Measurements from ENCODE around the gene GALNT9.
"Not testable (repeated sequence)": the region's sequence is repeated elsewhere in the genome, so short reads cannot be mapped to it uniquely, and the experiment has no call there.

Gene GALNT9

DNA sequence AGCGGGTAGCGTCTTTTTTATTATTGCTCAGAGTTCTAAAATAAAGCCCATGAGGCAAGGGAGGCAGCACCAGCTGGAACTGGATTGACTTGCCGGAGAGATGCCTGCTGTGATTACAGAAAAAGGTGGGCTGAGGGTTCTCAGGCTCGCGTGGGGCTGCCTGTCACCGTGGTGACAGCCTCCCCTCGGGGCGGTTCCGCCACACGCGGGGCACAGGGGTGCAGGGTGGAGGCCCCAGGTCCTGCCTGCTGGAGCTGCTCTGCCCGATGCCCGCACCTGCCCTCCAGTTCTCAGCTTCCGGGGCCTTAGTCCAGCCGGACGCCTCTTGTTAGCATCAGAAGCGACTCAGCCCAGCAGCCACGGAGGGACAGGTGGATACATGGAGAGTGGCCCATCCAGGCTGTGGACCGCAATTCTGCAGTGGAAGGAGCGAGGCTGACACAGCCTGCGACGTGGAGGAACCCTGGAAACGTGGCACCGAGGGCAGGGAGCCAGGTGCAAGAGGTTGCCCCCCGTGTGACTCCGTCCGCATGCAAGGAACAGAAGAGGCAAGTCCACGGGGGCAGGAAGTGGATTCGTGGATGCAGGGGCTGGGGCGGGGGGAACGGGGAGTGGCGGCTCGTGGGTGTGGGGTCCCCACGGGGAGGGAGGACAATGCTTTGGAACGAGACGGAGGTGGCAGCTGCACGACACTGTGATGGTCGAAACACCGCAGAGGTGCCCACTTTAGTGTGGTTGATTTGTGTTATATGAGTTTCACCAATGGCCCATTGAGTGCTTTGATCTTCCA lies 79.5 kb downstream of the GALNT9 start:
- DNase-seq (ENCODE audit: low read depth): no peak

DNA sequence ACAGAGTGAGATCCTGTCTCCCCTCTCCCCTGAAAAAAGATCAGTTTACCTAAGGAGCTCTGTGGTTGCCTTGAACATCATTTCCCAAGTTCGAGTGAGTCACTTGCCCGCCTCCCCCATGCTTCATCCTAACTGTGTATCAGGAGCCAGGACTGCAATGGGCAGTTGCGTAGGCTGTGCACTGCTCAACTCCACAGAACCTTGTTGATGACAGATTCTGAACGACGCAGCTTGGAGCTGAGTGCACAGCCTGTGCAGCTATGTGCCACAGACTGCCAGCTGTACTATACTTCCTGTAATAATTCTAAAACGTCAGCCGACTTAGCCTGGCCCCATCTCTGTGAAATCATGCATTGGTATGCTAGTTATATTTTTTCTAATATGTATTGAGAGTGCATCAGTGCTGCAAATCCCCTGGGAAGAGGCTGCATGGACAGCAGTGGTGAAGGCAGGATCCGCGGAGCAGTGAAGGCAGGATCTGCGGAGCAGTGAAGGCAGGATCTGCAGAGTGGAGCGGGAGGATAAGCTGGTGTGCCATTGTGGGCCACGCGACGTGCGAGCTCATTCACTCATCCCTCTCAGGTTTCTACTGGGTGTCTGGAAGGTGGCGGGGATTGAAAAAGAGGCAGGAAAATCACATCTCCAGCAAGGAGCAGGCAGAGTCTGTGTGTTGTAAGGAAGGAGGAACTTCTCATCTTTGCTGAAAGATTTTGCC lies 80.8 kb downstream of the GALNT9 start:
- DNase-seq (ENCODE audit: low read depth): no peak

DNA sequence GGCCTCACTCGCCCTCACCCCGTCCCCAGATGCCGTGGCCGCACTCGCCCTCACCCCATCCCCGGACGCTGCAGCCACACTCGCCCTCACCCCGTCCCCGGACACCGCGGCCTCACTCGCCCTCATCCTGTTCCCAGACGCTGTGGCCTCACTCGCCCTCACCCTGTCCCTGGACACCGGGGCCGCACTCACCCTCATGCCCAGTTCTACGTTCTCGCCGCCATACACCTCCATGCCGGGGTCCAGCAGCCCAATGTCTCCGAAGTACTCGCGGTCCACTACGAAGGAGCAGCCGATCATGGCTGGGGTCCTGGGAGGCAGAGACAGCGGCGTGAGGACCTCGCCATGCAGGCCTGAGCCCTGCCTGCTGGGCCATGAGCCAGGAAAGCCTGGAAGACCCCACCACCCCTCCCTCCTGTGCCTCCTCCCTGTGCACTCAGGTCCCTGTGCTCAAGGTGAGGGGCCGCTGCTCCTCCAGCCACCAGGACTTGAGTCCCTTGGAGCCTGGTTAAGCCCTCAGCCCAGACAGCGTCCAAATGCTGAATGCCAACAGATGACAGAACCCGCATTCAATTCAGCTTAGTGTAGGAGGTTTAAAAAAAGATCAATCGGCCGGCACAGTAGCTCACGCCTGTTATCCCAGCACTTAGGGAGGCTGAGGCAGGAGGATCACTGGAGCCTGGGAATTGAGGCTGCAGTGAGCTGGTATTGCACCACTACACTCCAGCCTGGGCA lies 81.5 kb downstream of the GALNT9 start:
- no peak for DNase-seq (ENCODE audit: low read depth)

DNA sequence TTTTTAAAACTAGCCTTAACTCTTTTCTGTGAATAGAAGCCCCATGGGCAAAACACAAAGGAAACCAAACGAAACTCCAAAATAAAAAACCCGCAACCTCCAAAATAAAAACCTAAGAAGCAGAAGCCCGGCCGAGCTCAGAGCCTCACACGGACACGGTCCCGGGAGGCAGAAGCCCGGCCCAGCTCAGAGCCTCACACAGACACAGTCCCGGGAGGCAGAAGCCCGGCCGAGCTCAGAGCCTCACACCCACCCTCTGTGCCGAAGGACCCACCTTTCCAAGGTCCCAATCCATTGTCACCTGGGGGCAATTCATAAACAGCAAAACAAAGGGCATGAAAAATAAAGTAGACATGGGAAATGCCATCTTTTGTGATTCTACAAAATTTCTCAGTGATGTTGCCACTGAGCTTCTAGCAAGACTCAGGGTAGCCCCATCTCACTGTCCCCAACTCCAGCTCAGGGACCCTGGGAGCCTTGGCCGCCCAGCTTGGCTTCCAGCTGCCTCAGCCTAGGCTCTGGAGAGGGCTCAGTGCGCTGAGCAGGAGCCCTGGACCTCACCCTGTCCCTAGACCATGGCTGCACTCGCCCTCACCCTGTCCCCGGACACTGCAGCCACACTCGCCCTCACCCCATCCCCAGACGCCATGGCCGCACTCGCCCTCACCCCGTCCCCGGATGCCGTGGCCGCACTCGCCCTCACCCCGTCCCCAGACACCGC lies 82.2 kb downstream of the GALNT9 start:
- DNase-seq (ENCODE audit: low read depth): no peak

DNA sequence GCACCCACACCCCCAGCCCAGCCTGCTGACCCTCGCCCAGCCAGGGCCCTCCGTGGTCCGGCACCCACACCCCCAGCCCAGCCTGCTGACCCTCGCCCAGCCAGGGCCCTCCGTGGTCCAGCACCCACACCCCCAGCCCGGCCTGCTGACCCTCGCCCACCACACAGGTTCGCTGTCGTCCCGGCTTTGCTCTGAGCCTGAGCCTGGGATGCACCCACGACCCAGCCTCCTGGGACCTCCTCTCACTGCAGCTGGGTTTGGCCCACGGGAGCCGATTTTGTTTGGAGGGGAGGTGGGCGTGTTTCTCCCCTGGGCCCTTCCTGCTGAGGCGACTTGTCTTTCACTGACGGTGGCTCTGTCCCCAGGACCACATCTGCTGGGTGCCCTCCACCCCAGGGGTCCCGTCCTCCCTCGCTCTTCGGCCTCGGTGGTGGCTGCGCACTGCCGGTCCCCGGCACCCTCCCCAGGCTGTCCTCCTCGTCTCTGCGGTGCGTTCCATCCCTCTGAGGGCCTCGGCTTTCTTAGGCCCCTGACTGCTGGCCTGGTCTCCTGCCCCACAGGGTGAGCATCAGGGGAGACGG lies 83.8 kb downstream of the GALNT9 start:
- no peak for DNase-seq (ENCODE audit: low read depth)

DNA sequence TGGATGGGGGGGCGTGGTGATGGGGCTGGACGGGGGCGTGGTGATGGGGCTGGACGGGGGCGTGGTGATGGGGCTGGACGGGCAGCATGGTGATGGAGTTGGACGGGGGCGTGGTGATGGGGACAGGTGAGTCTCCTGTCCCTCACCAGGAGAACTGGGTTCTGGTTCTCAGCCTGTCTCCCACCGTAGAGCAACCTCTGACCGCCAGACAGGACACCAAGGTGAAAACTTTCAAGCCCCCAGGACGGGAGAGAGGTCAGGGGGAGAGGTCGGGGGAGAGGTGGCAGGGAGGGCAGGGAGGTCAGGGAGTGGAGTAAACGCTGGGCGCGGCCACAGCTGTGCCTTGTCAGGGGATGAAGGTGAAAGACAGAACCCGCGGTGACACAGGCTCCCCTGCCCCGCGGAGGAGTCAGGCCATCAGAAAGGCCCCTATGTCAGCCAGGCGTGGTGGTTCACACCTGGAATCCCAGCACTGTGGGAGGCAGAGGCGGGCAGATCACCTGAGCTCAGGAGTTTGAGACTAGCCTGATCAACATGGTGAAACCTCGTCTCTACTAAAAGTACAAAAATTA lies 84.6 kb downstream of the GALNT9 start:
- DNase-seq (ENCODE audit: low read depth): no peak

DNA sequence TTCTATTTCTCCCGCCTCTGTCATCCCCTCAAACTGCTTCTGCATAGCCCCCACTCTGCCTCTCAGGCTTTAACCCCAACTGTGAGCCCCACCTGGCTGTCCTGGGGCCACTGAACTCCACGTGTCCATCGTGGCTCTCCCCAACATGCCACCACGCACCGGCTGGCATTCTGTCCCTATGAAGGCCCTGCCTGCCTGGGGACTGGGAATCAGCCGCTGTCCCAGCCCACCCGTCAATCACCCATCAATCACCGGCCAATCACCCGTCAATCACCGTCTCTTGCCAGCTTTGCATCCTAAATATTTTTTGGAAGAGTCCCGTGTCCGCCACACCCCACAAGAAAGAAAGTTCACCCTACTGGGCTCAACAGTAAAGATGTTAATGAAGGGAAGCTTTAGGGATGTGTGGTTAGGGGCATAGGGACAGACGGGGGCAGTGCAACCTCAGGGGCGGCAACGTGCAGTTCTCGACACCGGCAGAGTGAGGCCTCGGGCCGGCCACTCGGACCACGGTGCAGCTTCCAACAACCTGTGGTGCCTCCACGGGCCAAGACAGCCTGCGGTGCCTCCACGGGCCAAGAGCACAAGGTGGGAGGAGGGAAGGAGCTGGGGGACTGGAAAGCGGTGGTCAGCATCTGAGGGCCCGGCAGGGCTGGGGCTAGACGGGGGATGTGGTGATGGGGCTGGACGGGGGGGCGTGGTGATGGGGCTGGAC lies 85.6 kb downstream of the GALNT9 start:
- DNase-seq (ENCODE audit: low read depth): no peak

DNA sequence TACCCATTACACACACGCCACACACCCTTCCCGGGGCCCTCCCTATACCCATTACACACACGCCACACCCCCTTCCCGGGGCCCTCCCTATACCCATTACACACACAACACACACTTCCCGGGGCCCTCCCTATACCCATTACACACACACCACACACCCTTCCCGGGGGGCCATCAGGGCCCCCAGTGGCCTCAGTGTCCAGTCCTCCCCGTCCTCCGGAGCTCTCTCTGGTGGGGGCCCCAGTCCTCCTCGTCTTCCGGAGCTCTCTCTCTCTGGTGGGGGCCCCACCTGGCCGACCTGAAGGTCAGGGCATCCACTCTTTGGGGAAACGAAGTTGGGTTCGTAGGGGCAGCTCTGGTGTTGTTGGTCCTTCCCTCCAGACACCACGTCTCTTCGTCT lies 86.2 kb downstream of the GALNT9 start:
- DNase-seq (ENCODE audit: low read depth): not testable (repeated sequence)

DNA sequence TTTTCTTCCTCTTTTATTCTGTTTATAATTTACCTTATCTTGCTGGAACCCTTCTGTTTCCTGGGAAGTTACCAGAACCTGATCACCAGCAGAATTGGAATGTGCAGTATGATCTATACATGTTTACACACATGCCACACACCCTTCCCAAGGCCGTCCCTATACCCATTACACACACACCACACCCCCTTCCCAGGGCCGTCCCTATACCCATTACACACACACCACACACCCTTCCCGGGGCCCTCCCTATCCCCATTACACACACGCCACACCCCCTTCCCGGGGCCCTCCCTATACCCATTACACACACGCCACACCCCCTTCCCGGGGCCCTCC lies 88.8 kb downstream of the GALNT9 start:
- not testable (repeated sequence) for DNase-seq (ENCODE audit: low read depth)

DNA sequence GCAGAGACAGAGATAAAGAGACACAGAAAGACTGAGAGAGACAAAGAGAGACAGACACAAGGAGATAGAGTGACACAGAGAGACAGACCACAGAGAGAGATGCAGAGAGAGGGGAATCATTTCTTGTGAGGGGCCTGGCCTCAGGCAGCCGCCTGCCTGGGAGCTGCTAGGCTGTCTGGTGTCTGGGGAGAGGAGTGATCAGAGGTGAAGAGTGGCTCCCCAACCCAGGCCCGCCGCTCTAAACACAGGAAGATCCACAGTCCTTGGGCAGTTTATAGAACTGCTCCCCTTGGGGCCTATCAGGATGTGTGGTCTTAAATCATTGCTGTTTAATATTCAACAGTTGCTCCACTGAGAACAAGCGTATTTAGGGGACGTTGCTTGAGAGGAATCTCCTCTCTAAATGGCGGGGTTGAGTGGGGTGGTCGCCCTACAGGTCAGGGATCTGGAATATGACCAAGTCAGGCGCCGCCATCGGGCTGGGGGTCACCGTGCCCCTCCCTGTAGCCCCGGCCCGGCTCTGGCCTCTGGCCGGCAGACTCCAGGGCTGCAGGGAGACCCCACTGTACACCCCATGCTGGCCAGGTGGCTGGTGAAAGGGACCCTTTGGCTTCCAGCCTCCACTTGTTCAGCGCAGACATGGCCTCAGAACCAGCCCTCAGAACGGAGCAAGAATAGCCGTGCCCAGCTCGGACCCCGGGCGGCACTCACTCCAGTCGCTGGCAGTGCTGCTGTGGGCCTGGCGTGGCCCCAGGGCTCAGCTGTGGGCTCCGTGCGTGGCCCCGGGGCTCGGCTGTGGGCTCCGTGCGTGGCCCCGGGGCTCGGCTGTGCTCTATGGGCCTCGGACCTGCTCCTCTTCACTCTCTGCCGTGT lies 89.4 kb downstream of the GALNT9 start:
- no peak for DNase-seq (ENCODE audit: low read depth)

DNA sequence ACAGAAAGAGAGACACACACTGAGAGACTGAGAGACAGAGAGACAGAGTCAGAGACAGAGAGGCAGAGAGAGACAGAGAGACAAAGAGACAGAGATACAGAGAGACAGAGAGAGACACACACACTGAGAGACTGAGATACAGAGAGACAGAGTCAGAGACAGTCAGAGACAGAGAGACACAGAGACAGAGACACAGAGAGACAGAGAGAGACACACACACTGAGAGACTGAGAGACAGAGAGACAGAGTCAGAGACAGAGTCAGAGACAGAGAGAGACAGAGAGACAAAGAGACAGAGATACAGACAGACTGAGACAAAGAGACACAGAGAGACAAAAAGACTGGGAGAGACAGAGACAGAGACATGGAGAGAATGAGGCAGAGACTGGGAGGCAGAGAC lies 90.0 kb downstream of the GALNT9 start:
- DNase-seq (ENCODE audit: low read depth): no peak

DNA sequence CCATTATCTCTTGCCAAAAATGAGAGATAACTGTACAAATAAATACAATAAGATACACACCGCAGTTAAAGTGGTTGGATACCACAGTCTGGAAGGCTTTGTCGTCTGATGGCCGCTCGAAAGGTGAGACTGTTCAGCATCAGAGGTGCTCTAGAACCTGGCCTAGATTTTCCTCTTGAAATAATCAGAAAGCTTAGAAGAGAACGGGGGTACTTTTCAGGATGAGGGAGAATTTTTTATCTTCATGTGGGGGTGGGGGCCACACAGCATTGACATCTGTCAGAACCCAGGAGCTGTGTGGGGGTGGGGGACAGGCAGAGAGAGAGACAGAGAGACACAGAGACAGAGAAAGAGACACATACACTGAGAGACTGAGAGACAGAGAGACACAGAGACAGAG lies 90.5 kb downstream of the GALNT9 start:
- no peak for DNase-seq (ENCODE audit: low read depth)

DNA sequence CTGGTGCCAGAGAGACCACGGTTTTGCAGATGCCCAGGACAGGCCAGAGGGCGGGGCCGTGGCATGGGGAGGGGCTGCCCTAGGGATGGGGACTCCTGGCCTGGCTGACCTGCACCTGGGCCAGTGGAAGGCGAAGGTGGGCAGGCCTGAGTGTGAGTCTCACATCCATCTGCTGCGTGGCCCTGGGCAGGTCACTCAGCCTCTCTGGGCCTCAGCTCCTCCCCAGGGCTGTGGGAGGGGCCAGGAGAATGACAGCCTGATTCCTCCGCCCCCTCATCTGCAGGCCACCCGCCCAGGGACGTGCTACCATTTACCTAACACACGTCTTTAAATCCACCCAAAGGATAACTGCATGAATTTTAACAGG lies 90.9 kb downstream of the GALNT9 start:
- no peak for DNase-seq (ENCODE audit: low read depth)

DNA sequence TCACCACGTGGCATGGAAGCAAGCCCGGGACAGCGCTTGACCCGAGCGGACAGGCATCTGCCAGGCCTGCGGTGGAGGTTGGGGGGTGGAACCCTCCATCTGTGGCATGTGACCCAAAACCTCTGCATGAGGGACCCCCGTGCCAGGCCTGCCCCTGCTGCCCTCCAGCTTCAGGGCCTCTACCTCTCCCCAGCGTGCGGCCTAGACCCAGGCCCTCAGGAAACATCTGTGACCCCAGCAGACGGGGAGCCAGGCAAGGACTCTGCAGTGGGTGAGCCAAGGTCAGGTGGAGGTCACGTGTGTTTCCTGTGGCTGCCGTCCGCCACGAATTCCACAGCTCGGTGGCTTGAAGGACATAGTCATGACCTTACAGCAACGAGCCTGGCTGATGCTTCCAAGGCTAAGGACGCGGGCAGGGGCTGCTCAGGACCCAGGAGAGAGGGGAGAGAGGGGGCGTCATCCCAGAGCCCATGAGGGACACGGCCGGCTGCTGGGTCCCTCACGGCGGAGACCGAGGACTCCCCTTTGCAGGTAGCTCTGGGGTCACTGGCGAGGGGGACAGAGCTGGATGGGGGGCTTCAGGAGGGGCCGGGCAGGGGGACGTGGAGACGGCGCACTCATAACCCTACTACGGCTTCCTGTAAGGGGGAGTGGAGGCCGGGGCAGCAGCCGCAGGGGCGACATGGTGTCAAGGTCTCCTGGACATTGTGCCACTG lies 91.5 kb downstream of the GALNT9 start:
- no peak for DNase-seq (ENCODE audit: low read depth)

DNA sequence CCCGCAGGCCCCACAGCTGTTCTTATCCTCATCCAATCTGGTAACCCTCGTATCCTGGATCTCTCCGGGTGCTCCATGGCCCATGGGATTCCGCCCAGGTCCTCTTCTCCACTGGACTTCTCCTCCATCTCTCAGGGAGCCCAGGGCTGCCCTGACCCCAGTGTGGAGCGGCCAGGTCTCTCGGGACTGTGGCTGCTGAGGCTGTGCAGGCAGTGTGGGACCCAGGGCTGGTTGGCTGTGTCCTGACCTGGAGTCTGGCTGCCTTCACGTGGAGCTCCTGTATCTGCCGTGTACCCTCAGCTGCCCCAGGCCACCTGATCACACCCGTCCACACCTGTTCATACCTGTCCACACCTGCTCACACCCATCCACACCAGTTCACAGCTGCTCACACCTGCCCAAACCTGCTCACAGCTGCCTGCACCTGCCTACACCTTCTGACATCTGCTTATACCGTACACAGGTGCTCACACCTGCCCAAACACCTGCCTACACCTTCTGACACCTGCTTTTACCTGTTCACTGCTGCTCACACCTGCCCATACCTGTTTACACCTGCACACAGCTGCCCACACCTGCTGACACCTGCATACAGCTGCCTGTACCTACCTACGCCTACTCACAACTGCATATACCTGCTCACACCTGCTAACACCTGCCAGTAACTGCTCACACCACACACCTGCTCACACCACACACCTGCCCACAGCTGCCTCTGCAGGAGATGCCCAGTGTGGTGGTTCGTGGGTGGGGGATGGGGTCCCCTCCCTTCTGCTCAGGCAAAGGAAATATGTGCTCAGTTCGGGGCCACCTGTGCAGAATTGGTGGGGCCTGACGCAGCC lies 92.2 kb downstream of the GALNT9 start:
- DNase-seq (ENCODE audit: low read depth): no peak

DNA sequence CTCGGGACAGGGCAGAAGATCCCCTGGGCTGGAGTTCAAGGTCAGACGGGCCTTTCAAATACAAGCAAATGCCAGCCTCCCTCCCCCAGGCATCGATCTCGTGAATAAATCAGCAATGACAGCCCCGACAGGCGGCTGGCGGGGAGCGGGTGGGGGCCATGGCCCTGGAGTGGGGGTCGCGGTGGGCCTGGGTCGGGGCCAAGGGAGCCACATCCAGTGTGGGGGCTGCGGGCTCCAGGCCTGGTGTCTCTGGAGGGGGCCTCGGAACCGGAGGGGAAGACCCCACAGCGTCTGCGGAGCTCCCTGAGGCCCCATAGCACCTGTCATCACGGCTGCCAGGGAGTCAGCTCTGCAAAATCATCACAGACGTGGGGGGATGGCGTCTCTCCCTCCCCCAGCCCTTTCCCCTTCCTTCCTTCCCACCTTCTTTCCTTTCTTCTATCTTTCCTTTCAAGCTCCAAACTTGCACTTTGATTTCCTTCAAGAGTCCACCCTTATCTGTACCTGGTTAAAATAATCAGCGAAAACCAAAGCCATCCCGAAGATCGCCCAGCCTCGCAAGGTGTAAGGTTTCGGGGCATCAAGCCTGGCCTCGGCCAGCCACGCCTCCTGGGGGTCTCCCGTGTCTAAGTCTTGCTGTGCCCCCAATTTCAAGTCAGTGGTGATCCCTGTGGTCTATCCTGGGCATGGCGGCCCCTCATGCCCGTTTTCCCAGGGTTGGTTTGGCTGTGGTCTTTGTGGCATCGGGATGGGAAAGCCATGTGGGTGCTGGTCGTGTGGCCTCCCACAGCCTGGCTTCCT lies 93.1 kb downstream of the GALNT9 start:
- no peak for DNase-seq (ENCODE audit: low read depth)

DNA sequence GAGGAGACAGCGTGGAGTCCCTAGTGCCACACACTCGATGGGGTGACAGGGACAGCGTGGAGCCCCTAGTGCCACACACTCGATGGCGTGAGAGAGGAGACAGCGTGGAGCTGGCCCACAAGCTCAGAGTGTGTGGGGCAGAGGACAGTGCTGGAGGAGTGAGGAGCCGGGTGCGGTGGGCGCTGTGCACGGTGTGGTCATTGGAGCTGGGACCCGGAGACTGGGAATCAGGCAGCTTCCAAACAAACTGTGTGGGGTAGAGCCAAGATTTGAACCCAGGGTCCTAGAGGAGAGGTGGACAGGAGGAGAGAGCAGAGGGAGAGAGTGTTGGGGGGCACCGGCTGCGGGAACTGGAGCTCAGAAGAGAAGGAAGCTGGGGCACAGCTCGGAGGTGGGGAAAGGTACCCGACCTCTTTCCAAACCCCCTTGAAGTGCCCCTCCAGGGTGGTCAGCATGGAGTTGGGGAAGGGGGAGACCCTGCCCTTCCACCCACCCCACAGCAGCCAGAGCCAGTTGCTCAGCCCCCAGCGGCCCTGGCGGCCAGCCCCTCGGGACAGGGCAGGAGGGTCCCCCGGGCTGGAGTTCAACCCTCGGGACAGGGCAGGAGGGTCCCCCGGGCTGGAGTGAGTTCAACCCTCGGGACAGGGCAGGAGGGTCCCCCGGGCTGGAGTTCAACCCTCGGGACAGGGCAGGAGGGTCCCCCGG lies 94.1 kb downstream of the GALNT9 start:
- DNase-seq (ENCODE audit: low read depth): no peak
